Neural progenitor cell (in vitro differentiated cells): ENCODE measurements around the gene FBLN2. TPM values are rescaled to one million over a fixed set of nuclear protein-coding genes. Genes with fewer than 3 reads are reported as not detected.

Experiments
- DNase-seq: peaks from one replicate; pipeline ENCODE4 v3.0.0-alpha.2; 2016; ENCODE audit warnings: low spot score
- H2AFZ ChIP-seq: fragments of 200-600 bp; sonication (generic); replicated peaks from 2 replicates; pipeline ENCODE4 v1.6.1; 2016; ENCODE audit warnings: antibody characterized with exemption
- H3F3A ChIP-seq: fragments of 200-600 bp; sonication (generic); 2 replicates; pipeline ENCODE4 v1.6.1; 2016; ENCODE audit warnings: antibody characterized with exemption, low read depth
- H3K27ac ChIP-seq: fragments of 200-600 bp; sonication (generic); 2 replicates; pipeline ENCODE4 v1.5.1; 2016; ENCODE audit warnings: mild to moderate bottlenecking
- H3K27me3 ChIP-seq: fragments of 200-600 bp; sonication (generic); 2 replicates; pipeline ENCODE4 v1.6.1; 2016; ENCODE audit warnings: mild to moderate bottlenecking, moderate library complexity
- H3K36me3 ChIP-seq: fragments of 200-600 bp; sonication (generic); 2 replicates; pipeline ENCODE4 v1.5.1; 2016
- H3K4me1 ChIP-seq: fragments of 200-600 bp; sonication (generic); 2 replicates; pipeline ENCODE4 v1.6.1; 2016; ENCODE audit warnings: mixed run types
- H3K4me2 ChIP-seq: fragments of 200-600 bp; sonication (generic); 2 replicates; pipeline ENCODE4 v1.6.1; 2016
- H3K4me3 ChIP-seq: fragments of 200-600 bp; sonication (generic); 2 replicates; pipeline ENCODE4 v1.5.1; 2016
- H3K79me2 ChIP-seq: fragments of 200-600 bp; sonication (generic); 2 replicates; pipeline ENCODE4 v1.6.1; 2016; ENCODE audit warnings: low read depth
- H3K9ac ChIP-seq: fragments of 200-600 bp; sonication (generic); 2 replicates; pipeline ENCODE4 v1.6.1; 2016
- H3K9me3 ChIP-seq: fragments of 200-600 bp; sonication (generic); 2 replicates; pipeline ENCODE4 v1.5.1; 2016; ENCODE audit warnings: low read depth
- H4K20me1 ChIP-seq: fragments of 200-600 bp; sonication (generic); 2 replicates; pipeline ENCODE4 v1.6.1; 2016; ENCODE audit warnings: low read depth
- H3K27ac Mint-ChIP-seq: 3 replicates; pipeline ENCODE4 v1.8.0; 2021; ENCODE audit warnings: mixed read lengths
- H3K27me3 Mint-ChIP-seq: 2 replicates; pipeline ENCODE4 v1.8.0; 2022; ENCODE audit warnings: low read depth, mild to moderate bottlenecking, inconsistent platforms, moderate library complexity, mixed read lengths; ENCODE audit not compliant: insufficient read depth
- H3K36me3 Mint-ChIP-seq: 3 replicates; pipeline ENCODE4 v1.8.0; 2021; ENCODE audit warnings: mixed read lengths
- H3K4me1 Mint-ChIP-seq: 3 replicates; pipeline ENCODE4 v1.8.0; 2021; ENCODE audit warnings: mixed read lengths
- H3K4me3 Mint-ChIP-seq: 3 replicates; pipeline ENCODE4 v1.8.0; 2021; ENCODE audit warnings: mild to moderate bottlenecking, moderate library complexity, mixed read lengths
- H3K9me3 Mint-ChIP-seq: 3 replicates; pipeline ENCODE4 v1.8.0; 2020; ENCODE audit warnings: mixed read lengths
- EZH2 ChIP-seq: fragments of 200-600 bp; sonication (generic); IDR thresholded peaks from 2 replicates; pipeline ENCODE4 v1.6.1; 2017; ENCODE audit warnings: antibody characterized with exemption, mild to moderate bottlenecking, moderate library complexity
- EZH2phosphoT487 ChIP-seq: fragments of 200-600 bp; sonication (generic); IDR thresholded peaks from 2 replicates; pipeline ENCODE4 v1.6.1; 2017; ENCODE audit warnings: antibody characterized with exemption
- total RNA-seq: library from RNA; depleted of rRNA; stranded (reverse); fragments of >200 nt; gene quantifications from 2 replicates; pipeline ENCODE4 v1.2.3, GENCODE V29; 2015; ENCODE audit warnings: low replicate concordance
- TF ChIP-seq, protein P1 (sequence below): fragments of 200-600 bp; sonication (generic); IDR thresholded peaks from 2 replicates; pipeline ENCODE4 v1.5.1; 2017; ENCODE audit warnings: antibody characterized with exemption, mild to moderate bottlenecking

Gene FBLN2
- total RNA-seq, 1 donor from 2014 or later, result 15.9 TPM

DNA sequence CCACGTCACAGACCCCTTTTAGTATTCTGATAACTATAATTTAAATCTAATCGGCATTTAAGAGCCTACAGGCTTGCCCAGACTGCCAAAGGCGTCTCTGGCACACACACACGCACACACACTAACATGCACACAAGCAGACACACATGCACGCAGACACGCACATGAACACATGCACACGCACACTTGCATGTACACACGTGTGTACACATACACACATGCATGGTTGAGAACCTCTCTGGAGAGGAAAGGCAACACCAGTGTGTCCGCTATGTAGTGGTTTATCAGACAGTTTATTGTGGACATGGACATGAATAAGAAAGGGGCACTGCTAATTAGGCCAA, 102.1 kb downstream of the FBLN2 start:
- Mint-ChIP-seq H3K9me3 (no peaks in the 10 kb centered on the region), H3K27me3 (peaks cover 20% of the 10 kb centered on the region), H3K4me3 (no peak overlapping the region), H3K36me3 (no peaks in the 10 kb centered on the region), H3K27ac (peak overlapping the region; percentile 81), H3K4me1 (peaks cover 65% of the 10 kb centered on the region)
- no peak for DNase-seq
- TF ChIP-seq EZH2phosphoT487 (no peak), EZH2 (no peak)
- TF ChIP-seq, protein P1, sequence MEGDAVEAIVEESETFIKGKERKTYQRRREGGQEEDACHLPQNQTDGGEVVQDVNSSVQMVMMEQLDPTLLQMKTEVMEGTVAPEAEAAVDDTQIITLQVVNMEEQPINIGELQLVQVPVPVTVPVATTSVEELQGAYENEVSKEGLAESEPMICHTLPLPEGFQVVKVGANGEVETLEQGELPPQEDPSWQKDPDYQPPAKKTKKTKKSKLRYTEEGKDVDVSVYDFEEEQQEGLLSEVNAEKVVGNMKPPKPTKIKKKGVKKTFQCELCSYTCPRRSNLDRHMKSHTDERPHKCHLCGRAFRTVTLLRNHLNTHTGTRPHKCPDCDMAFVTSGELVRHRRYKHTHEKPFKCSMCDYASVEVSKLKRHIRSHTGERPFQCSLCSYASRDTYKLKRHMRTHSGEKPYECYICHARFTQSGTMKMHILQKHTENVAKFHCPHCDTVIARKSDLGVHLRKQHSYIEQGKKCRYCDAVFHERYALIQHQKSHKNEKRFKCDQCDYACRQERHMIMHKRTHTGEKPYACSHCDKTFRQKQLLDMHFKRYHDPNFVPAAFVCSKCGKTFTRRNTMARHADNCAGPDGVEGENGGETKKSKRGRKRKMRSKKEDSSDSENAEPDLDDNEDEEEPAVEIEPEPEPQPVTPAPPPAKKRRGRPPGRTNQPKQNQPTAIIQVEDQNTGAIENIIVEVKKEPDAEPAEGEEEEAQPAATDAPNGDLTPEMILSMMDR, result no peak
- Histone ChIP-seq H3K4me2 (no peak overlapping the region), H3K36me3 (no peaks in the 10 kb centered on the region), H3F3A (peaks cover 15% of the 10 kb centered on the region), H3K9ac (no peak overlapping the region), H3K4me1 (peaks cover 22% of the 10 kb centered on the region), H3K79me2 (no peaks in the 10 kb centered on the region), H3K9me3 (no peaks in the 10 kb centered on the region), H2AFZ (no peak overlapping the region), H3K27me3 (peaks cover 39% of the 10 kb centered on the region), H3K4me3 (no peak overlapping the region), H4K20me1 (peaks cover 3% of the 10 kb centered on the region), H3K27ac (no peak overlapping the region)

DNA sequence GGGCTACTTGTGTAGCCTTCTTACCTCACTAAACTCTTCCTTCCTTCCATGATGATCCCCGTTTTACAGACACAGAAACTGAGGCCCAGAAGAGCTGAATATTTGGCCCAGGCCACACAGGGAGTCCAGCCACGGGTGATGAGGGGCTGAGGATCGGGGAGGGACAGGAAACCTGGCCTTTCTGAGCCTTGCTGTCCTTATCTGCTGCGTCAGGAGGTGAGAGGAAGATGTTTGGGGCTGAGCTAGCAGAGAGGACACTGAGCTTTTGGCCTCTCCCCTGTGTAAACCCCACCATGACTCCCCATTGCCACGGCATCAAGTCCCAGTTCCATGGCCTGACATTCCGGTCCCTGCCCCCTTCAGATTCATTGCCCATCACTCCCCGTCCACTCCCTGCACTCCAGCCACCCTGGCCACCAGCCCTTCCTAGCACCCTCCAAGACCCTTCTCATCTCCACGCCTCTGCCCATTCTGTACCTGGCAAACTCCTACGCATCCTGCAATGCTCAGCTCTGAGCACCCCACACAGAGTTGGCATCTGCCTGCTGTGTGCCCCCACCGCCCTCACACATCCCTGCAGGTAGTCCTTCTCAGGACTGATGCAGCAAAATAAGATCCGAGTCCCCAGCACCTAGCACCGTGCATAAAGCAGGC, 103.0 kb downstream of the FBLN2 start:
- TF ChIP-seq EZH2 (no peak), EZH2phosphoT487 (no peak)
- TF ChIP-seq, protein P1, result no peak
- no peak overlapping the region for H3K4me2 ChIP-seq
- Mint-ChIP-seq H3K4me1 (peaks cover 64% of the 10 kb centered on the region), H3K9me3 (no peaks in the 10 kb centered on the region), H3K36me3 (no peaks in the 10 kb centered on the region), H3K27ac (peak overlapping the region; percentile 47), H3K4me3 (peak overlapping the region; percentile 45), H3K27me3 (peaks cover 21% of the 10 kb centered on the region)
- no peaks in the 10 kb centered on the region for H3K9me3 ChIP-seq
- DNase-seq, result no peak
- H3K27me3 ChIP-seq, result peaks cover 47% of the 10 kb centered on the region
- no peak overlapping the region for H3K9ac ChIP-seq
- H3K4me3 ChIP-seq, result no peak overlapping the region
- peaks cover 15% of the 10 kb centered on the region for H3F3A ChIP-seq
- no peak overlapping the region for H3K27ac ChIP-seq
- peaks cover 3% of the 10 kb centered on the region for H4K20me1 ChIP-seq
- H2AFZ ChIP-seq, result no peak overlapping the region
- peaks cover 22% of the 10 kb centered on the region for H3K4me1 ChIP-seq
- no peaks in the 10 kb centered on the region for H3K79me2 ChIP-seq
- H3K36me3 ChIP-seq, result no peaks in the 10 kb centered on the region

DNA sequence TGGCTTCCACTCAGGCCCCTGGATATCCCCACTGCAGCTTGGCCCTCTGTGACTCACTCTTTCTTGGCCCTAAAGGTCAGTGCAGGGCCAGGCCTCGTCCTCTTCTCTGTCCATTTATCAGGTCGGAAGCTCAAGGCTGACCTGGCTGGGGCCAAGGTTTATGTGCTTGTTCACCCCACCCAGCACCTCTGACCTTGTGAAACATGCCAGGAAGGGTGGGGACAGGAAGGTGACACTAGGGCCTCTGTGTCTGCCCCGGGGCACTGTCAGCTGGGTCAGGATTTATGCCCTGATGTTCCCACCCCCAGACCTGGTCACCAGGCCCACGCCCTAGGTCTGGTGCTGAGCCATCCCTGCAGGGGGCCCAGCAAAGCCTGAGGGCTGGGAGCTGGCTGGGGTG, 103.8 kb downstream of the FBLN2 start:
- peaks cover 22% of the 10 kb centered on the region for H3K4me1 ChIP-seq
- H3K27me3 Mint-ChIP-seq, result peaks cover 22% of the 10 kb centered on the region
- H3K4me2 ChIP-seq, result no peak overlapping the region
- peaks cover 3% of the 10 kb centered on the region for H4K20me1 ChIP-seq
- H3K36me3 Mint-ChIP-seq, result no peaks in the 10 kb centered on the region
- no peak overlapping the region for H3K4me3 ChIP-seq
- no peak for DNase-seq
- peaks cover 15% of the 10 kb centered on the region for H3F3A ChIP-seq
- peaks cover 56% of the 10 kb centered on the region for H3K27me3 ChIP-seq
- no peak for TF ChIP-seq EZH2
- TF ChIP-seq, protein P1, result no peak
- TF ChIP-seq EZH2phosphoT487, result no peak
- no peaks in the 10 kb centered on the region for H3K36me3 ChIP-seq
- no peaks in the 10 kb centered on the region for H3K9me3 Mint-ChIP-seq
- H3K79me2 ChIP-seq, result no peaks in the 10 kb centered on the region
- H3K27ac Mint-ChIP-seq, result no peak overlapping the region
- no peak overlapping the region for H3K27ac ChIP-seq
- H3K4me1 Mint-ChIP-seq, result peaks cover 69% of the 10 kb centered on the region
- no peaks in the 10 kb centered on the region for H3K9me3 ChIP-seq
- H2AFZ ChIP-seq, result no peak overlapping the region
- no peak overlapping the region for H3K4me3 Mint-ChIP-seq
- H3K9ac ChIP-seq, result no peak overlapping the region
